BE2C (cell line): ENCODE results near the gene BCORL1.

Source experiments
- DNase-seq: peaks from one replicate; pipeline ENCODE4 v3.0.0-alpha.2; 2020
- H3K27me3 ChIP-seq: fragments of 250-450 bp; sonication (Bioruptor Pico); 2 replicates; pipeline ENCODE4 v1.5.1; 2020; ENCODE audit warnings: mild to moderate bottlenecking
- H3K36me3 ChIP-seq: fragments of 250-450 bp; sonication (Bioruptor Pico); 2 replicates; pipeline ENCODE4 v1.5.1; 2020; ENCODE audit warnings: mild to moderate bottlenecking
- H3K4me1 ChIP-seq: fragments of 250-450 bp; sonication (Bioruptor Pico); 2 replicates; pipeline ENCODE4 v1.5.1; 2020
- H3K4me3 ChIP-seq: 2 replicates; pipeline ENCODE4 v1.5.1; 2011; ENCODE audit warnings: low read depth, low read length
- H3K9me3 ChIP-seq: fragments of 250-450 bp; sonication (Bioruptor Pico); 2 replicates; pipeline ENCODE4 v1.5.1; 2020
- CTCF ChIP-seq: IDR thresholded peaks from 2 replicates; pipeline ENCODE4 v1.5.1; 2012; ENCODE audit warnings: mild to moderate bottlenecking, low read depth, low read length

BCORL1 gene

GRCh38 chrX:130103605-130104004 is 121.2 kb downstream of the BCORL1 start:
- Histone ChIP-seq H3K9me3 (no peaks in the 10 kb centered on the region), H3K36me3 (no peaks in the 10 kb centered on the region), H3K27me3 (no peaks in the 10 kb centered on the region)

GRCh38 chrX:130105244-130105643 is 122.8 kb downstream of the BCORL1 start:
- 0 out of 2 replicates have a peak, but pooled peaks cover 3% of the 10 kb centered on the region for H3K27me3 ChIP-seq
- no peak for DNase-seq
- no peak for TF ChIP-seq CTCF
- H3K36me3 ChIP-seq = no peaks in the 10 kb centered on the region
- H3K9me3 ChIP-seq = no peaks in the 10 kb centered on the region
- H3K4me1 ChIP-seq = no peaks in the 10 kb centered on the region
- no peak overlapping the region for H3K4me3 ChIP-seq

More at GRCh38 chrX:130103605-130104004, 121.2 kb downstream of the BCORL1 start:
- no peak for DNase-seq
- TF ChIP-seq CTCF = no peak
- no peaks in the 10 kb centered on the region for H3K4me1 ChIP-seq
- no peak overlapping the region for H3K4me3 ChIP-seq

GRCh38 chrX:130106071-130106470 is 123.6 kb downstream of the BCORL1 start:
- Histone ChIP-seq H3K9me3 (no peaks in the 10 kb centered on the region), H3K4me3 (no peak overlapping the region), H3K27me3 (0 out of 2 replicates have a peak, but pooled peaks cover 3% of the 10 kb centered on the region), H3K4me1 (no peaks in the 10 kb centered on the region), H3K36me3 (no peaks in the 10 kb centered on the region)
- no peak for TF ChIP-seq CTCF
- DNase-seq = no peak
